Activated CD4-positive, alpha-beta T cell treated with anti-CD3 and anti-CD28 coated beads for 36 hours (primary cell): ENCODE data around the gene MAP1B. TPM values are rescaled to one million over a fixed set of nuclear protein-coding genes. Genes with fewer than 3 reads are reported as not detected.

Experiments used
- ATAC-seq: fragments of 200-7000 bp; cut with Tn5 transposase; one replicate; pipeline ENCODE4 v1.10.0; 2021; ENCODE audit warnings: mild to moderate bottlenecking, moderate library complexity
- CTCF ChIA-PET: fragments of 350-600 bp; sonication (Branson Sonifier 250); formaldehyde crosslinking; loops from one replicate; lab custom pipeline; 2021; ENCODE audit warnings: antibody characterized with exemption; lab: Charles Lee
- POLR2A ChIA-PET: fragments of 350-600 bp; sonication (Branson Sonifier 250); formaldehyde crosslinking; loops from one replicate; lab custom pipeline; 2021; ENCODE audit warnings: antibody characterized with exemption, inconsistent platforms; lab: Charles Lee
- DNase-seq: peaks from one replicate; pipeline ENCODE4 v3.0.0-alpha.2; 2020
- H3K27ac Mint-ChIP-seq: one replicate; pipeline ENCODE4 v1.8.0; 2021; ENCODE audit warnings: mixed read lengths
- H3K27me3 Mint-ChIP-seq: one replicate; pipeline ENCODE4 v1.8.0; 2021; ENCODE audit warnings: mixed read lengths
- H3K36me3 Mint-ChIP-seq: one replicate; pipeline ENCODE4 v1.8.0; 2021; ENCODE audit warnings: low read depth, mixed read lengths
- H3K4me1 Mint-ChIP-seq: one replicate; pipeline ENCODE4 v1.8.0; 2021; ENCODE audit warnings: mixed read lengths
- H3K4me3 Mint-ChIP-seq: one replicate; pipeline ENCODE4 v1.8.0; 2021; ENCODE audit warnings: mild to moderate bottlenecking, moderate library complexity, mixed read lengths
- H3K9me3 Mint-ChIP-seq: one replicate; pipeline ENCODE4 v1.8.0; 2021; ENCODE audit warnings: low read depth, mixed read lengths
- intact Hi-C, 2 experiments: fragments of 100-400 bp; cut with DNase I in 1 of 2; cut with micrococcal nuclease in 1 of 2; formaldehyde crosslinking; loops; one replicate each; pipeline versions ENCODE4 v1.14.2 to v1.15.1; 2022 to 2024; cut with DNase I, micrococcal nuclease
- total RNA-seq, 2 experiments: library from RNA; stranded (reverse); gene quantifications; one replicate each; pipeline ENCODE4 v1.2.3, GENCODE V29; 2021

The MAP1B gene
- total RNA-seq, 2 experiments from 2014 or later: 0.16 to 0.26 TPM

- peaks cover 63% of the 10 kb centered on the region for H3K27me3 Mint-ChIP-seq
- DNase-seq (no peak), ATAC-seq (no peak)
- CTCF ChIA-PET: interaction anchor here (0.6 kb wide), 1 partner anchor 22 kb away, joined by 3 read pairs; no protein-coding TSS in a partner anchor
- no peaks in the 10 kb centered on the region for H3K9me3 Mint-ChIP-seq
- peaks cover 7% of the 10 kb centered on the region for H3K4me1 Mint-ChIP-seq
- intact Hi-C loops: no loop called here
- no peak overlapping the region for H3K27ac Mint-ChIP-seq
- H3K4me3 Mint-ChIP-seq: peak overlapping the region; percentile 44
- POLR2A ChIA-PET: no interaction called here
- H3K36me3 Mint-ChIP-seq: no peaks in the 10 kb centered on the region
These were observed 501 bp upstream of the MAP1B start for GRCh38 chr5:72106817-72107130.

GRCh38 chr5:72107901-72108201 lies 576 bp downstream of the MAP1B start:
- DNase-seq: peak; percentile 32
- H3K4me3 Mint-ChIP-seq: peak overlapping the region; percentile 44
- POLR2A ChIA-PET: no interaction called here
- CTCF ChIA-PET: no interaction called here
- no peak overlapping the region for H3K27ac Mint-ChIP-seq
- intact Hi-C loops: no loop called here
- no peaks in the 10 kb centered on the region for H3K9me3 Mint-ChIP-seq
- H3K4me1 Mint-ChIP-seq: peaks cover 7% of the 10 kb centered on the region
- H3K27me3 Mint-ChIP-seq: peaks cover 67% of the 10 kb centered on the region
- ATAC-seq: peak; percentile 33
- H3K36me3 Mint-ChIP-seq: no peaks in the 10 kb centered on the region

GRCh38 chr5:72108202-72109061 lies 1.2 kb downstream of the MAP1B start:
- H3K27me3 Mint-ChIP-seq: peaks cover 65% of the 10 kb centered on the region
- no peaks in the 10 kb centered on the region for H3K9me3 Mint-ChIP-seq
- POLR2A ChIA-PET: no interaction called here
- H3K4me3 Mint-ChIP-seq: peak overlapping the region; percentile 49
- no peaks in the 10 kb centered on the region for H3K36me3 Mint-ChIP-seq
- ATAC-seq: peak; percentile 49
- peak; percentile 43 for DNase-seq
- peaks cover 7% of the 10 kb centered on the region for H3K4me1 Mint-ChIP-seq
- intact Hi-C loops: no loop called here
- CTCF ChIA-PET: interaction anchor here (0.6 kb wide), 1 partner anchor 13 kb away, joined by 3 read pairs; no protein-coding TSS in a partner anchor
- H3K27ac Mint-ChIP-seq: no peak overlapping the region

DNA sequence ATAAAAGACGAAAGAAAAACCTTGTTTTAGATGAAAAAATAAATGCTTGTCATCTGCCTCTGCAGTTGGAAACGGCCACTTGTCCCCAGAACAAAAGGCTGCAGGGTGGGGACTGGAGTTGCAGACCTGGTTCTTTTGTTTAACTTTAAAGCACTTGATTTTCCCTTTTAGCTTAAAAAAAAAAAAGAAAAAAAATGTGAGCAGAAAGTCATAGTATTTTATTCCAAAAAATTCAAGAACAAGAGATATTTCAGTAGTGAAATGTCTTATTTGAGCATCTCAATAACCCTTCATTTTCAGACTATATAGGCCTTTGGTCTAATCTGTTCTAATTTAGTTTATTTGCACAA lies 1.8 kb downstream of the MAP1B start:
- H3K4me1 Mint-ChIP-seq: peaks cover 7% of the 10 kb centered on the region
- peak overlapping the region; percentile 49 for H3K4me3 Mint-ChIP-seq
- no peaks in the 10 kb centered on the region for H3K9me3 Mint-ChIP-seq
- H3K36me3 Mint-ChIP-seq: no peaks in the 10 kb centered on the region
- peaks cover 68% of the 10 kb centered on the region for H3K27me3 Mint-ChIP-seq
- ChIA-PET POLR2A (no interaction called here), CTCF (no interaction called here)
- H3K27ac Mint-ChIP-seq: no peak overlapping the region
- DNase-seq (no peak), ATAC-seq (no peak)
- intact Hi-C loops: no loop called here

DNA sequence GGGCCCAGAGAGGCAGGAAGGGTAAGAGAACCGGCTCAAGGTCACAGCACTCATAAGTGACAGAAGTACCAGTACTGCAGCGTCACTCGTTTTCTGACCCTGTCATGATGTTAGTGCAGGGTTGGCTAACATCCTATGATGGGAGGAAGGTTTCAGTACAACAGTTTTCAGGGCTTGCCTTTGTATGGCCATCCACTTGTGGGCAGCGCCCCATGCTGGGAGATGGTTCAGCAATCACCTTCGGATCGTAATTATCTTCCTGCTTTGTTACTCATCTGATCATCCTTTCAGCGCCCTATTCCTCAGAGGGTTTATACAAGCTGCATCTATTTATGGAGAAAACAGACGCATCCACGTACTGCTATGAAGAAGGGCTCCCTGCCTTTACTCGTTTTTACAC lies 2.4 kb downstream of the MAP1B start:
- Mint-ChIP-seq H3K27me3 (peaks cover 64% of the 10 kb centered on the region), H3K9me3 (no peaks in the 10 kb centered on the region), H3K36me3 (no peaks in the 10 kb centered on the region), H3K4me3 (no peak overlapping the region), H3K27ac (no peak overlapping the region), H3K4me1 (peaks cover 7% of the 10 kb centered on the region)
- intact Hi-C loops: no loop called here
- ATAC-seq (no peak), DNase-seq (no peak)
- ChIA-PET POLR2A (no interaction called here), CTCF (no interaction called here)

DNA sequence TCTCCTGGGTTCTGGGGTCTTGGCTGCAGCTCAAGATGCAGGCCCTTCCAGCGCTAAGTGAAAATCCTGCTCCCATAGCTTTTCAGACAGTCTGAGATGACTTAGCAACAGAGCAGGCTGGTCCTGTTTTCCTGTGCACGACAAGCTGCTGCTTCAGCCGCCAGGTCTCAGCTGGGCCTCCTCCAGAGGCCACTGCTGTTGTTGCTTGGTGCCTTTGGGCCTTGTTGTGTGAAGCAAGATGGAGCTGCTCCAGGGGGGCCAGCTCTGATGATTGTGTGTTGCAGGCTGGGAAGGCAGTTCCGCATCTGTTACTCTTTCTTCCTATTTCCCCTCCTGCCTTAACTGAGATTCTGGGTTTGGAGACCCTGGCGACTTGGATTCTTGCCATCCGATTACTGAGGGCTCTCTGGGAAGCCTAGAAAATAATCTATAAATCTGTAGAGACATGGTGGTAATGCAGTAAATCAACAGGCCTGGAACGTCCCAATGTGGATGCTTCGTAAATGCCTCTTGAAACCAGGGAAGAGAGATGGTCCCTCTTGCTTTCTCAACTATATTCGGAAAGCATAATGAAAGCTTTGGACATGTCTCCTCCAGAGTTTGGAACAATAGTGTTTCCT lies 3.2 kb downstream of the MAP1B start:
- H3K9me3 Mint-ChIP-seq: no peaks in the 10 kb centered on the region
- DNase-seq (no peak), ATAC-seq (no peak)
- no peaks in the 10 kb centered on the region for H3K36me3 Mint-ChIP-seq
- peaks cover 63% of the 10 kb centered on the region for H3K27me3 Mint-ChIP-seq
- H3K27ac Mint-ChIP-seq: no peak overlapping the region
- H3K4me3 Mint-ChIP-seq: no peak overlapping the region
- ChIA-PET CTCF (interaction anchor here (0.8 to 1.1 kb wide), 2 partner anchors 17 to 162 kb away, joined by 3 read pairs; no protein-coding TSS in a partner anchor), POLR2A (no interaction called here)
- intact Hi-C loops: no loop called here
- peaks cover 7% of the 10 kb centered on the region for H3K4me1 Mint-ChIP-seq

- Mint-ChIP-seq H3K36me3 (no peaks in the 10 kb centered on the region), H3K27me3 (peaks cover 54% of the 10 kb centered on the region), H3K4me3 (no peak overlapping the region), H3K27ac (no peak overlapping the region), H3K9me3 (no peaks in the 10 kb centered on the region), H3K4me1 (peaks cover 3% of the 10 kb centered on the region)
- intact Hi-C loops: no loop called here
- CTCF ChIA-PET: no interaction called here
- DNase-seq (no peak), ATAC-seq (no peak)
- POLR2A ChIA-PET: no interaction called here
These were observed 5.1 kb downstream of the MAP1B start for GRCh38 chr5:72112389-72112788.

DNA sequence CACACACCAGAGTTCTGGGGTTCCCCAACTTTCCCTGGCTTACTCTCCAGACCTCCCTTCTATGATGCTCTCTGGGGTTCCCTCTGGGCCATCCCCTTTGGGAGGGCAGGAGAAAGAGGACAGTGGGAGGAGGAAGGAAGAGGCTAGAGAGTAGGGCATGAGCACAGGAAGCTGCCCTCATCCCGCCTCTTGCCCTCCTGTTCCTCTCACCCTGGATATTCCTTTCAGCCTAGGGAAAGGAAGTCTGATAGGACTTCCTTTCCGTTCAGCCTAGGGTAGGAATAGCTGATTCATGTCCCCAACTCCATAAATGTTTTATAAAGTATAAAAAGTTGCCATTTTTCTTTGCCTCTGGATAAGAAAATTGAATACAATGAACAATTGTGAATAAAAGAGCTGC lies 7.4 kb downstream of the MAP1B start:
- no peak overlapping the region for H3K4me3 Mint-ChIP-seq
- H3K27ac Mint-ChIP-seq: no peak overlapping the region
- DNase-seq (no peak), ATAC-seq (no peak)
- H3K27me3 Mint-ChIP-seq: peaks cover 47% of the 10 kb centered on the region
- H3K4me1 Mint-ChIP-seq: no peaks in the 10 kb centered on the region
- CTCF ChIA-PET: no interaction called here
- H3K9me3 Mint-ChIP-seq: no peaks in the 10 kb centered on the region
- H3K36me3 Mint-ChIP-seq: no peaks in the 10 kb centered on the region
- POLR2A ChIA-PET: no interaction called here
- intact Hi-C loops: no loop called here

GRCh38 chr5:72115296-72115695 lies 8.0 kb downstream of the MAP1B start:
- Mint-ChIP-seq H3K4me3 (no peak overlapping the region), H3K9me3 (no peaks in the 10 kb centered on the region), H3K27ac (no peak overlapping the region), H3K27me3 (peaks cover 40% of the 10 kb centered on the region), H3K36me3 (no peaks in the 10 kb centered on the region), H3K4me1 (no peaks in the 10 kb centered on the region)
- DNase-seq: no peak
- POLR2A ChIA-PET: no interaction called here
- CTCF ChIA-PET: no interaction called here
- intact Hi-C loops: no loop called here
- no peak for ATAC-seq

DNA sequence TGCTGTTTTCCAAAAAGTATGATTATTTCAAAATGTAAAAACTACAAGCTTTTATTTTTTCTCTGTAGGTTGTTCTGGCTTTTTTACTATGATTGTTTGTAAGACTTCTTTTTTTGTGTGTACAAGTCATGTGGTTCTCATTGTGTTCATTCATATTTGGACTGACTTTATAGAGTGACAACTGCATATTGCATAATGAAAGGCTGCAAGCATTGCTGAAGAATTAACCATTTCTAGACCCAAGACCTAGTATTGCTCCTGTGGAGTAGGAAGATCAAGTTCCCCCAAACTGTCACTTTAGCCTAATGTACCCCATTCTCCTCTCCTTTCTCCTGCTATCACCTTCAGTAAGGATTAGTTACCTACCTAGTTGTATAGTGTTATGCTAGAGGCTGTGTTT lies 10.0 kb downstream of the MAP1B start:
- ATAC-seq (no peak), DNase-seq (no peak)
- ChIA-PET POLR2A (no interaction called here), CTCF (no interaction called here)
- no peaks in the 10 kb centered on the region for H3K4me1 Mint-ChIP-seq
- H3K27me3 Mint-ChIP-seq: peaks cover 40% of the 10 kb centered on the region
- no peak overlapping the region for H3K27ac Mint-ChIP-seq
- H3K4me3 Mint-ChIP-seq: no peak overlapping the region
- intact Hi-C loops: no loop called here
- no peaks in the 10 kb centered on the region for H3K36me3 Mint-ChIP-seq
- H3K9me3 Mint-ChIP-seq: no peaks in the 10 kb centered on the region

GRCh38 chr5:72121052-72121779 lies 13.9 kb downstream of the MAP1B start:
- CTCF ChIA-PET: interaction anchor here (0.8 kb wide), 1 partner anchor 371 kb away, joined by 4 read pairs; no protein-coding TSS in a partner anchor
- H3K4me1 Mint-ChIP-seq: no peaks in the 10 kb centered on the region

More at GRCh38 chr5:72121052-72121779, 13.9 kb downstream of the MAP1B start:
- H3K27ac Mint-ChIP-seq: no peak overlapping the region
- no peaks in the 10 kb centered on the region for H3K36me3 Mint-ChIP-seq
- POLR2A ChIA-PET: no interaction called here
- ATAC-seq (no peak), DNase-seq (no peak)
- H3K4me3 Mint-ChIP-seq: no peak overlapping the region
- peaks cover 44% of the 10 kb centered on the region for H3K27me3 Mint-ChIP-seq
- H3K9me3 Mint-ChIP-seq: no peaks in the 10 kb centered on the region
- intact Hi-C loops: no loop called here
